GM04503 (cell line): ENCODE results near the gene MKNK2.
A peak's percentile ranks its signal among the peaks of the same experiment; 100 is the strongest.

Experiments used
- DNase-seq: peaks from one replicate; pipeline ENCODE4 v3.0.0-alpha.2; 2012; ENCODE audit warnings: low read depth

The MKNK2 gene

DNA sequence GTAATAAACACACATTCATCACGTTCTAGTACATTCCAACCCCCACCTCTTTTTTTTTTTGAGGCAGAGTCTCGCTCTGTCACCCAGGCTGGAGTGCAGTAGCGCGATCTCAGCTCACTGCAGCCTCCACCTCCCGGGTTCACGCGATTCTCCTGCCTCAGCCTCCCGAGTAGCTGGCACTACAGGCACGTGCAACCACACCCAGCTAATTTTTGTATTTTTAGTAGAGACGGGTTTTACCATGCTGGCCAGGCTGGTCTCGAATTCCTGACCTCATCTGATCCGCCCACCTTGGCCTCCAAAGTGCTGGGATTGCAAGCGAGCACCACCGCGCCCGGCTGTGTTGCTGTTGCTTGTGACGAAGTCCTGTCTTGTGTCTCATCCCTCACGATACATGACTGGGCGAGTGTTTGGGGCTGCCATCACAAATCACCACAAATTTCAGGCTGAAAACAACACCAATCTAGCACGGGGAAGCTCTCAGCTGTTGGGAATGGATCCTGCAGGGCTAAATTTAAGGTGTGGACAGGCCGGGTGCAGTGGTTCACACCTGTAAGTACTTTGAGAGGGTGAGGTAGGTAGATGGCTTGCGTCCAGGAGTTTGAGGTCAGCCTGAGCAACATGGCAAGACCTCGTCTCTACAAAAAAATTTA, 29.4 kb upstream of the MKNK2 start:
- no peak for DNase-seq

DNA sequence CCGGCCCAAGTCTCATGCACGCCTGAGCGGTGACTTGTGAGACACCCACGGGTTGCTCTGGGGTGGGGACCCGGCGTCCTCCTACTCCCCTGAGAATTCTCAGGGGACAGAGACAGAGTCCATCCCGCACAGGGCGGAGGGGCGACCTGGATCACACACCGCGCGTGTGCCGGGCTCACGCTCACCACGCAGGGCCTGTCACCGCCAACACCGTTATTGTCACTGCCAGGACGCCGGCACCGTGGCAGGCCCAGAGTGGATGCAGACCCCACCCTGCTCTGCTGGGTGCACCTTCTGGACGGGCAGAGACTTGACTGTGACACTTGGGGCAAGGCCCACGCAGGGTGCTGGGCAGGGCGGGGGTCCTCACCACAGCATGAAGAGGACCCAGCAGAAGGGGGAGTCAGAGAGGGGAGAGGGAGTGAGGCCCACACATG, 28.8 kb upstream of the MKNK2 start:
- no peak for DNase-seq

DNA sequence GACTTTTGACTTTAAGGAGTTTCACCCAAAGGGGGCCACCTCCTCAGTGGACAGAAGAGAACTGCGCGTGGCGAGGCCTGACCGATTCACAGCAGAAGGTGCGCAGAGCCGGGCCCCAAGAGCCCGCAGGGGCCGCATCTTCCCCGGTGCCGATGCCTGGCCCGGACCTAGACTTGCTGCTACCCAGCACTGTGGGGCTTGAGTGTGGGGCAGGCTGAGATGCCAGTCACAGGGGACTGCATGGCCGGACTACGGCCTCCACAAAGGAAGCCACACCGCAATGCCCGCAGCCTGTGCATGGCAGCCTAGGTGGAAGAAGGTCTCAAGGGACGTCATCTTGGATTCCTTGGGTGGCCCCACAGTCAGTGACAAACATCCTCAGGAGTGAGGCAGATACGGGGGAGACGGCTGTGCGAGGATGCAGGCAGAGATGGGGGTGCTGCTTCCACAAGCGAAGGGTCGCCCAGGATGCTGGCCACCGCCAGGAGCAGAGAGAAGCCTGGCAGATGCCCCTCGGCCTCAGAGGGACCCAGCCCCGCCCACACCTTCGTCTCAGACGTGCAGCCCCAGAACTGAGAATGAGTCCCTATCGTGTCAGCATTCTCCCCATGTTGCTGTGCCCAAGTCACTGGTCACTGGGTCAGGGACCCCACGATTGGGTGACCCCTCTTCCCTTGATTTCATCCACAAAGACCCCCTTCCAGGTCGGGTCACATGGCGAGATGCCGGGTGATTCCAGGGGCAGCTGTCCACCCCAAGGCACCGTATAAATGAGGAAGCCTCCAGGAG, 28.2 kb upstream of the MKNK2 start:
- no peak for DNase-seq

DNA sequence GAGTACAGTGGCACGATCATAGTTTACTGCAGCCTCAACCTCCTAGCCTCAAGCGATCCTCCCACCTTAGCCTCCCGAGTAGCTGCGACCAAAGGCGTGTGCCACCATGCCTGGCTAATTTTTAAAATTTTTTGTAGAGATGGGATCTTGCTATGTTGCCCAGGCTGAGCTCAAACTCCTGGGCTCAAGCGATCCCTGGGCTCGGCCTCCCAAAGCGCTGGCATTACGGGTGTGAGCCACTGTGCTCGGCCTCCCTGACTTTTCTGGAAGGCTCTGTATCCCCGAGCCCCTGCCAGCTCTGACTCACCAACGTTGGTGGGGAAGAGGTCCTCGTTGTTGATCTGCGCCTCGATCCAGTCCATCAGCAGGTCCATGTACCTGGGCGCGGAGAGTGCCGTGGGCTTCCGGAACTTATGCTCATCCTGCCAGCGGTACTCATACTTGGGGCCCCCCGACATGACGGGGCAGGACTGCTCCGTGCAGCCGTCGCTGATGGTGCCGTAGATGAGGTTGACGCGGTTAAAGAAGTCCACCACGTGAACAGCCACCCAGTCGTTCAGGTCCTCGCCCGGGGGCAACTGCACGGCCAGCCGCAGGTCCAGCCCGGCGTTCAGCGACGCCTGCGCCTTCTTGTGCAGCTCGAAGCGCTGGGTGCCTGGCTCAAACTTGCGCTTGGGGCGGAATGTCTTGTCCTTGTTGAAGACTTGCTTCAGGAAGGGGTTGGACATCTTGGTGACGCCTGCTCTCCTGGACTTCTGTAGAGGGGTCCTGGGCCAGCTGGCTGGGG, 27.0 kb upstream of the MKNK2 start:
- no peak for DNase-seq

DNA sequence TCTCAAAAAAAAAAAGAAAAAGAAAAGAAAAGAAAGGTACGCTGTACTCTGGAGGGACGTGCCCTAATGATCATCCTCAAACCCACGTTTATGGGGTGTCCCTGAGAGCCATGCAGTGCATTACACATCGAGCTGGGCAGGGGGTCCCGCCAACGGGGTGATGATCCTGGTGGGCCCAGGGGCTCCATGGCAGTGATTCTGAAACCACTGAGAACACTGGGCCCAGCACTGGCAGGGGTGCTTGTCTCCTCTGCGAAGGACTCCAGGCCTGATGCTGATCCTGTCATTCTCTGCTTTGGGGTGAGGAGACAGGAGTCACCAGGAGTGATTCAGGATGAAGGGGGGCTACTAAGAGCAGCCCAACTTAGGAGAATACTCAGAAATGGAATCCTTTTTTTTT, 26.4 kb upstream of the MKNK2 start:
- DNase-seq: no peak

DNA sequence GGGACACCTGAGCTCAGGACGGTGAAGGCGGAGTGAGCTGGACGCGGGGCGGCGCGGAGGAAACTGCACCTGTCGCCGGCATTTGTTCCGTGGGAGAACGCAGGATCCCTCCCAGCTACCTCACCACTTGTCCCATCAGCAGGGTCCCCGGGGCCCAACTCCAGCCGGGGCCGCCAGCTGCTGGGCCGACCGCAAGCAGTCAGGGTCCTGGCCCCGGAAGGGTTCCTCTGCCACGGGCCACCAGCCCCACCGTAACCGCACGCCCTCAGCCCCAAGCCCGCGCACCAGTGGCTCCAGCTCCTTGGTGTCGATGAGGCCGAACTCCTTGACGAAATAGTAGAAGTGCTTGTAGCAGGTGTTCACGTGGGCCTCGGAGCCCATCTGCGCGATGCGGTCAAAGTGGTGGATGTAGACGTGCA, 25.5 kb upstream of the MKNK2 start:
- DNase-seq: no peak

DNA sequence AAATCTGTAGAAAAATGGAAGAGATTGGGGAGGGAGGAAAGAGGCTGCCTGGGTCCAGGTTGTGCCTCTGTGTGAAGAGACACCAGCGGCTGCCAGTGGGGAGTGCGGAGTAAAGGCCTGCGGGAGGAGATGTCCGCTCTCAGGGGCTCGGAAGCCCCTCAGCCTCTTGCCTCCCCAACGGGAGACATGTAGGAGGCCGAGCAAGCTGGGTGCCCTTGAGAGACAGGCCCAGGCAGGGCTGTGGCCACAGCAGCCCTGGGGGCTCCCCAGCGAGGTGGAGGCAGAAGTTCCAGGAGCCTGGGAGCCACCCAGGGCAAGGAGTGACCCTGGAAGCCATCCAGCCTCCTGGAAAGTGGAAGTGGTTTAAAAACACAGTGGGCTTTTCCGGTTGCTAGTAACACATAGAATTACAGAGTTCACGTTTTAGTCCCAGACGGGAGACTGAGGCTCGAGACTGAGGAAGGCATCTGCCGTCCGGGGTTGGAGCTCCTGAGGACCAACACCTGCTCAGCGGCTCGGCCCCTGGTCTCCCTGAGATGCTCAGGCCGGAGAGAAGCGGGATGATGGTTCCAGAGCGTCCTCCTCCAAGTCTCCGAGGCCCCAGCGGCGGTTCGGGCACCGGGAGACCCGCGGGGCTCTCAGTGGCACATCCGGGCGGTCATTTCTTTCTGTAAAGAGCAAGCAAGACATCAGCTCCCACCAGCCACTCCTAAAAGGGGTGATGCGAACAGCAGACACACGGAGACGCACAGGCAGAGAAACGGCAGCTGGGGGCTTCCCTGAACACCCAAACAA, 21.9 kb upstream of the MKNK2 start:
- DNase-seq: no peak

DNA sequence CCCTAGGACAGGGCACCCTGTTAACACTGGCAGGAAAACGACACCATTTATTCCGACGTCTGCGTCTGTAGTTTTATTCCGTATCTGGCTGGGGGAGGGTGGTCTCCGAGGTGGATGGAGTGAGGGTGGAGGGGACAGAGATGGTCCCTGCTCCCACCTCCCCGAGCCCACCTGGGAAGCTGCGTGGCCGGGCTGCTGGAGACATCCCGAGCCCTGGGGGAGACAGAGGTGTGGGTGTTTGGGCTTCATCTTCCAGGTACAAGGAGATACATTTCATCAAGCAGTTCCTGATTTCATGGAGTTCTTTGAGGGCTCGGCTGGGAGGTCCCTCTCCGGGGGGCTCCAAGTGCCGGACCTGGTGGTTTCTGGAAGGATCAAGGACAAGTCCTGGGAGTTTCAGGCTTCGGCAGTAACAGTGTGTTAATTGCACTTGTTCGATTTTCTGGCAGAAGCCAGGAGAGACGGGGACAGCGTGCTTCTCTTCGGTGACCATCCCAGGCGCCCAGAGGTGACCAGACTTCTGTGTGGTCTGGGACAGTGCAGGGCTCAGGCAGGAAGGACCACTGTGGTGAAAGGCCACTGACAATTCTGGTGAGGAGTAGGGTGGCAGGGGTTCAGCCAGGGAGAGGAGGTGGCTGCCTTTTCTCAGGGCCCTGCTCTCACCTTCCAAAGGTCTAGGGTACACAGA, 20.1 kb upstream of the MKNK2 start:
- no peak for DNase-seq

DNA sequence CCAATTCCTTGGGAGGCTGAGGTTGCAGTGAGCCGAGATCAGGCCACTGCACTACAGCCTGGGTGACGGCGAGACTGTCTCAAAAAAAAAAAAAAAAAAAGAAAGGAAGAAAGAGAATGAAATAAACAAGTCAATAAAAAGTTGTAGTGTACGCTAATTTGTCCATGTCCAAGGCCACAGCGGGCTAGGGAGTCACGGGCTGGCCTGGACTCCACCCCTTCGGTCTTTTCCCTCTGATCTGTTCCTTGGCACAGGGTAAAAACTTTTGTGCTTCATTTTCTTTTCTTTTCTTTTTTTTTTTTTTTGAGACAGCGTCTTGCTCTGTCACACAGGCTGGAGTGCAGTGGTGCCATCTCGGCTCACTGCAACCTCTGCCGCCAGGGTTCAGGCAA, 19.4 kb upstream of the MKNK2 start:
- DNase-seq: no peak

DNA sequence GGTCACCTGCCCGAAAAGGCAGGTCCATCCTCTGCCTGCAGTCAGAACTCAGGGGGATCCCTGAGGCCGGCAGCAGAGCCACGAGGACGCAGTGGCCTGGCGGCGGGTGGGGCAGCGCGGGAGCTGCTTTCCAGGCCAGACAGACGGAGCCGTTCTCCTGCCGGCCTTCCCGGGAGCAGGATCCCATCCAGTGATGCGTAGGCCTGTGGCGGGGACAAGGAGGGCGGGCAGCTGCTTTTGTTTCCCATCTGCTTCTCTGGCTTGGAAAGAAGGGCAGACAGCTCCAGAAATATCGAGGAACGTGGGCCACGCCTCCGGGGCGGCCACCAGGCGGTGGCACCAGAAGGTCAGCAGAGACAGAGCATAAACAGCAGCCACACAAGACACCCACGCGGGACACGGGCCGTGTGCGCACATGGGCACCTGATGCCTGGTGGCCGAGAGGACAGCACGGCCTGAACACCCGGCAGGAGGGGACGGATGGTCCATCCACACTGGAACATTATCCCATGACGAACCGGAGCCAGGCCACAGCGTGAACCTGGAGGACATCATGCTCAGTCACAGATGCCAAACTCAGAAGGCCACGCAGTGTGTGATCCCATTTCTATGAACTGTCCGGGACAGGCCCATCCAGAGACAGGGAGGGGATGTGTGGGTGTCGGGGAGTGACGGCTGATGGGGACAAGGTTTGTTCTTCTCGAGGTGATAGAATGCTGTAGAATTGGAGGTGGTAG, 13.9 kb upstream of the MKNK2 start:
- DNase-seq: no peak

DNA sequence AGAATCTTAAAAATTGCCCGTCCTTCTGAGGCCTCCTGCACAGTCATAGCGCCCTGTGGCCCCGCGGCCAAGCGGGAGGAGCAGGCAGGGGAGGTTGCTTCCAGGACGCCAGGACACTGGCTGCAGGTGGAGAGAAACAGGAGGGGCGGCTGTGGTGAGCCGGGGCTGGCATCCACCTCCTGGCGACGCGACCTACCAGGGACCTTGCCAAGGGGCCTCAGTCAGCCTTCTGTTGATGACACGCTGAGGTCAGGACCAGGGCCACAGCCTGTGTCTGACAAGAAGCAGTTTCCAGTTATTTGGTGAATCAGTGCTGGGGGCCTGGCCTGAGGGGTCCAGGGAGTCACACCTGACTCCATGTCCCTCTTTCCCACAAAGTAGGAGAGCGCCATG, 13.3 kb upstream of the MKNK2 start:
- no peak for DNase-seq

DNA sequence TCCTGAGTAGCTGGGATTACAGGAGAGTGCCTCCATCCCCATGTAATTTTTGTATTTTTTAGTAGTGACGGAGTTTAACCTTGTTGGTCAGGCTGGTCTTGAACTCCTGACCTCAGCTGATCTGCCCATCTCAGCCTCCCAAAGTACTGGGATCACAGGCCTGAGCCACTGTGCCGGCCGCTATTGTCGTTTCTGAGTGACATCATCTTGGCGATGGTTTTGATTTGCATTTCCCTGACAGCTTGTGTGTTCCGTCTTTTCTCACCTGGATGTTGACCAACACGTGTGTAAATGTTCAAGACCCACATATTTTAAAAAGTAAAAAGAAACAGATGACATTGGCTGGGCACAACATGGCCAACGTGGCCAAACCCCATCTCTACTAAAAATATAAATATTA, 12.8 kb upstream of the MKNK2 start:
- no peak for DNase-seq

DNA sequence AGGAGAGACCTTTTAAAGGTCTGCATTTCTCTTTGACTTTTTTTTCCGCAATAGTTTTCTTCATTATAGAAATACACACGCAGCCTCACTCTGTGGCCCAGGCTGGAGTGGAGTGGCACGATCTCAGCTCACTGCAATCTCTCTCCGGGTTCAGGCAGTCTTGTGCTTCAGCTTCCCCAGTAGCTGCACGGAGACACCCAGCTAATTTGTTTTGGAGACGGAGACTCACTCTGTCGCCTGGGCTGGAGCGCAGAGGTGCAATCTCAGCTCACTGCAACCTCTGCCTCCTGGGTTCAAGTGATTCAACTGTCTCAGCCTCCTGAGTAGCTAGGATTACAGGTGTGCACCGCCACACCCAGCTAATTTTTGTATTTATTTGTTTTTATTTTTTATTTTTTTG, 11.7 kb upstream of the MKNK2 start:
- no peak for DNase-seq

DNA sequence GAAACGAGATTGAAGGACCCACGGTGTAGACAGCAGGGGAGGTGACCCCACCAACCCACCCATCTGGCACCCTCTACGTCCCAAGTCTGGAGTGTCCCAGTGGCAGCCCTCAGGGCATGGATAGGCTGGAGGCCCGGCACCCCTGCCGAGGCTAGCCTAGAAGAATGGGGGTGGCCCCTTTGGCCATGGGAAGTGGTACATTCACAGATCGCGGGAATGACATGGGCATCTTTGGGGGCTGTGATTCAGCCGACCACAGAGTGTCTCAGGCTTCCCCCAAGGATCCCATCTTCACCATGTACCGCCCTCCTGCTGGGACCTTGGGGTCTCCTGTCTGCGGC, 11.3 kb upstream of the MKNK2 start:
- DNase-seq: no peak

DNA sequence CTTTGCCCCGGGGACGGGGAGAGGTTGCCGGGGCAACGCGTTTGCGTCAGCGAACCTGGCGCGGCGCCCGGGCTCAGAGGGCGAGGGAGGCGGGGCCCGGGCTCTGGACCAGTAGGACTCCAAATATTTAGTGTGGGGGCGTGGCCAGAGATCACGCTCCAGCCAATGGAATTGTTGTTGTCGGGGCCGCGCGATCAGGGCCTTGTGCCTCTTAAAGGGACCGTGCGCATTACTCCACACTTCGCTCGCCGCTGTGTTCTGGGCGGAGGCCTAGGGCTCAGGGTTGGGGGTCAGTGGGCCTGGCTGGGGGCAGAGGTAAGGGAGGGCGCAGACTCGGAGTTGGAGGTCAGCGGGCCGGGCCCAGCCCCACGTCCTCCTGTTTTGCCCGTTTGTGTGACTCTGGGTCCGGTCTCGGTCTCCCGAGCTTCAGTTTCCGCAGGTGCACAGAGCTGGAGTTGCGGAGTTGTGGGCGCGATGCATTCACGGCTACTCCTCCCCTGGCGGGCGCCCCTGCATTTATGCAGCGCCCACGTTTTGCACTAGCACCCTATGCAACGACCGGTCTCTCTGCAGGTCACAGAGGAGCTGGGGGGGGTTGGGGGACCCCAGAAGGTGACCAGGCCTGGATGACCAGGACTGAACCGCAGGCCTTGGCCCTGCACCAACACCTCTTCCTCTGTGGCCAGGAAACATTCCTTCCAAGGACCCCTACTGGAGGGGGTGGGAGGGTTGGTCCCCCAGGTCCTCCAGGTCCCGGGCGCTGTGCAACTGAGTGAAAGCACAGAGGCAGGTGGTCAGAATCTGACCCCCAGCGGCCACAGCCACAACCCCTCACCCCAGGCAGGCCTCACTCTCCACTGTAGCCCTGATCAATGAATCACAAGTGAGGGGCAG, 10.7 kb upstream of the MKNK2 start:
- peak; percentile 79 for DNase-seq

DNA sequence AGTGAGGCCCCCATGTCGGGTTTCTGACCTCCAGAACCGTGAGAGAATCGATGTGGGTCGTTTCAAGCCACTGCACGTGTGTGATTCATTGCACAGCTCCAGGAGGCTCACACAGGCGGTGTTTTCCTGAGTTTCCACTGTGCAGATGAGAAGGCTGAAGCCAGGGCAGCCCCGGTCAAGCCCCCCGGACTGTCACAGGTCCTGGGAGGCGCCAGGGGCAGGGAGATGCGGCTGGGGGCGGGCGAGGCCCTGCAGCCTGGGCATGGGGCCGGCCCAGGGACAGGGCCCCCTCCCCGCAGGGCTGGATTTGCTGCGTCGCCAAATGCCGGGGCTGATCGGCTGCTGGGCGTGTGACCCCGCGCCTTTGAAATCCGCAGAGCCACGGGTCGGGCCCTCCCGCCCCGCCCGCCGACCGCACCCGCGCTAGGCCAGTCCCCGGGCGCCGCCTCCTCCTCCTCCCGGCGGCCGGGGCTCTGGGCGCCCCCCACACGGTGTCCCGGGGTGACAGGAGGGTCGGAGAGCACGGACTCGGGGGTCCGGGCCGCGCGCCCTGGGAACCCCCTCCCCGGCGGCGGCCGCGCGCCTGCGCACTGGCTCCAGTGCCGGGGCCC, 9.9 kb upstream of the MKNK2 start:
- no peak for DNase-seq

DNA sequence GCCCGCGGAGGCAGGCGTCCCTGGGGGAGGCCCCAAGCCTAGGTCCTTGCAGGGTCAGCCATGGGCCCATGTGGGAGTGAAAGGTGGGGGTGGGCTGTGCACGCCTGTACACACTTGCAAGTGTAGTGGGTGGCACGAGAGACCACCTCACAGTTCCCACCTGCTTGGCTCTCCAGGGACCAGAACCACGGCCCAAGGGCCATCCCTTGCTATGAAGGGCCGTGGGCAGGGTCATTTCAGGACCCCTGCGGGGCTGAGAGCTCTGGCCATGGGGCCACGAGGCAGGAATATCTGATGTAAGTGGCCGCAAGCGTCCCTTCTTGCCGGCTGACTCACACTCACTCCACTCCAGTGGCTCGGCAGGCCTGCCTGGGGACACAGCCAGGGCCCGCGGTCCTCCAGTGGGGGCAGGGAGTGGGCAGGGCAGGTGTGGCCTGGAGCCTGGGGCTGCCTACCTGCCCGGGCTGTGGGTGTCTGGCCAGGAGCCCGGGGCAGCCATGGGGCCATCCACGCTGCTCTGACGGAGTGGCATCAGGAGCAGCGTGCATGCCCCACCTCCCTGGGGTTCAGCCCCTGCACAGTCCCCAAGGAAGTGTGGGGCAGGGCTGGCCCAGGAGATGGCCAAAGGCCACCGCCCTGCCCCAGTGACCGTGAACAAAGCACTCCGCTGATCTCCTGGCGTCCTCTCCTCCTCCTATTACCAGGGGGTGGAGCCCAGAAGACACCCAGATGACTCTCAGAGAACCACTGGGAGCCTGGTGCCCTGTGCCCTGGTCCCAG, 8.6 kb upstream of the MKNK2 start:
- peak; percentile 70 for DNase-seq

DNA sequence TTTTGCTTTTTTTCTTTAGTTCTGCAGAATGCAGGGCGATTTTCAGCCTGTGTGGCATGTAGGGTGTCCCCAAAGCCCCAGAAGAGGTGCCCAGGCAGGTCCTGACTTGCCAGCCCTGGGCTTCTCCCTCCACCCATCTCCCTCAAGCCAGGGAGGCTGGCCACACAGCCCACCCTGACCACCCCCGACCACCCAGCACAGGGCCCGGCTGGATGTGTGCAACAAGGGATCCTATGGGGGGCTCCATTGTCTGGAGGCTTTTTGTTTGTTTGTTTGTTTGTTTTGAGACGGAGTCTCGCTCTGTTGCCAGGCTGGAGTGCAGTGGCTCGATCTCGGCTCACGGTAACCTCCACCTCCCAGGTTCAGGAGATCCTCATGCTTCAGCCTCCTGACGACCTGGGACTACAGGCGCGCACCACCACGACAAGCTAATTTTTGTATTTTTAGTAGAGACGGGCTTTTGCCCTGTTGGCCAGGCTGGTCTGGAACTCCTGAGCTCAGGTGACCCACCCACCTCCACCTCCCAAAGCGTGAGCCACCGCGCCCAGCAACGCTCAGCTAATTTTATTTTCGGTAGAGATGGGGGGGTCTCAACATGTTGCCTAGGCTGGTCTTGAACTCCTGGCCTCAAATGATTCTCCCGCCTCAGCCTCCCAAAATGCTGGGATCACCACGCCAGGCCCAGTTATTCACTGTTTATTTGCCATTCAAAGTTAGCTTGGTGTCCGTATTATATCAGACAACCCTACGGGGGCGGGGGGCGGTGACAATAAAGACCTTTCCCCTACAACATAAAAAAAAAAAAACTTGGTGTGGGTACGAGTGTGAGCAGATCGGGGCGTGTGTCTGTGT, 7.8 kb upstream of the MKNK2 start:
- DNase-seq: no peak
